ENCODE results near the gene STPG4.
"Not testable (repeated sequence)": the region's sequence is repeated elsewhere in the genome, so short reads cannot be mapped to it uniquely, and the experiment has no call there.

DNA sequence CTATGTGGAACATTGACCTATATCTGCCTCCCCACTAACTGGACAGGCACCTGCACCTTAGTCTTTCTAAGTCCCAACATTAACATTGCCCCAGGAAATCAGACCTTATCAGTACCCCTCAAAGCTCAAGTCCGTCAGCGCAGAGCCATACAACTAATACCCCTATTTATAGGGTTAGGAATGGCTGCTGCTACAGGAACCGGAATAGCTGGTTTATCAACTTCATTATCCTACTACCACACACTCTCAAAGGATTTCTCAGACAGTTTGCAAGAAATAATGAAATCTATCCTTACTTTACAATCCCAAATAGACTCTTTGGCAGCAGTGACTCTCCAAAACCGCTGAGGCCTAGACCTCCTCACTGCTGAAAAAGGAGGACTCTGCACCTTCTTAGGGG is 48.9 kb downstream of the STPG4 start:
- TF ChIP-seq TAF1 (IDR thresholded peaks at IDR 0.05; ENCODE audit: borderline replicate concordance, low read depth, low read length); EP300 (IDR thresholded peaks at IDR 0.05; ENCODE audit: borderline replicate concordance in 1 of 2, low read depth in 1 of 2, low read length in 1 of 2); POLR2AphosphoS5 (IDR thresholded peaks at IDR 0.05; ENCODE audit: low read depth, low read length); FOXJ3 (CRISPR knock-in tag; IDR thresholded peaks at IDR 0.05); RAD21 (IDR thresholded peaks at IDR 0.05; ENCODE audit: low read length): not testable (repeated sequence)
- TF ChIP-seq, protein P1, sequence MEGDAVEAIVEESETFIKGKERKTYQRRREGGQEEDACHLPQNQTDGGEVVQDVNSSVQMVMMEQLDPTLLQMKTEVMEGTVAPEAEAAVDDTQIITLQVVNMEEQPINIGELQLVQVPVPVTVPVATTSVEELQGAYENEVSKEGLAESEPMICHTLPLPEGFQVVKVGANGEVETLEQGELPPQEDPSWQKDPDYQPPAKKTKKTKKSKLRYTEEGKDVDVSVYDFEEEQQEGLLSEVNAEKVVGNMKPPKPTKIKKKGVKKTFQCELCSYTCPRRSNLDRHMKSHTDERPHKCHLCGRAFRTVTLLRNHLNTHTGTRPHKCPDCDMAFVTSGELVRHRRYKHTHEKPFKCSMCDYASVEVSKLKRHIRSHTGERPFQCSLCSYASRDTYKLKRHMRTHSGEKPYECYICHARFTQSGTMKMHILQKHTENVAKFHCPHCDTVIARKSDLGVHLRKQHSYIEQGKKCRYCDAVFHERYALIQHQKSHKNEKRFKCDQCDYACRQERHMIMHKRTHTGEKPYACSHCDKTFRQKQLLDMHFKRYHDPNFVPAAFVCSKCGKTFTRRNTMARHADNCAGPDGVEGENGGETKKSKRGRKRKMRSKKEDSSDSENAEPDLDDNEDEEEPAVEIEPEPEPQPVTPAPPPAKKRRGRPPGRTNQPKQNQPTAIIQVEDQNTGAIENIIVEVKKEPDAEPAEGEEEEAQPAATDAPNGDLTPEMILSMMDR (IDR thresholded peaks at IDR 0.05) = not testable (repeated sequence)
- TF ChIP-seq, protein P2, sequence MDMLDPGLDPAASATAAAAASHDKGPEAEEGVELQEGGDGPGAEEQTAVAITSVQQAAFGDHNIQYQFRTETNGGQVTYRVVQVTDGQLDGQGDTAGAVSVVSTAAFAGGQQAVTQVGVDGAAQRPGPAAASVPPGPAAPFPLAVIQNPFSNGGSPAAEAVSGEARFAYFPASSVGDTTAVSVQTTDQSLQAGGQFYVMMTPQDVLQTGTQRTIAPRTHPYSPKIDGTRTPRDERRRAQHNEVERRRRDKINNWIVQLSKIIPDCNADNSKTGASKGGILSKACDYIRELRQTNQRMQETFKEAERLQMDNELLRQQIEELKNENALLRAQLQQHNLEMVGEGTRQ (IDR thresholded peaks at IDR 0.05; ENCODE audit: borderline replicate concordance, low read depth, low read length) = not testable (repeated sequence)

Data from SK-N-SH (cell line).